Measurements from ENCODE around the gene SHQ1. TPM values are rescaled to one million over a fixed set of nuclear protein-coding genes. Genes with fewer than 3 reads are reported as not detected.

Gene SHQ1
- total RNA-seq, result 19.8 and 19.9 TPM in 2 replicates

DNA sequence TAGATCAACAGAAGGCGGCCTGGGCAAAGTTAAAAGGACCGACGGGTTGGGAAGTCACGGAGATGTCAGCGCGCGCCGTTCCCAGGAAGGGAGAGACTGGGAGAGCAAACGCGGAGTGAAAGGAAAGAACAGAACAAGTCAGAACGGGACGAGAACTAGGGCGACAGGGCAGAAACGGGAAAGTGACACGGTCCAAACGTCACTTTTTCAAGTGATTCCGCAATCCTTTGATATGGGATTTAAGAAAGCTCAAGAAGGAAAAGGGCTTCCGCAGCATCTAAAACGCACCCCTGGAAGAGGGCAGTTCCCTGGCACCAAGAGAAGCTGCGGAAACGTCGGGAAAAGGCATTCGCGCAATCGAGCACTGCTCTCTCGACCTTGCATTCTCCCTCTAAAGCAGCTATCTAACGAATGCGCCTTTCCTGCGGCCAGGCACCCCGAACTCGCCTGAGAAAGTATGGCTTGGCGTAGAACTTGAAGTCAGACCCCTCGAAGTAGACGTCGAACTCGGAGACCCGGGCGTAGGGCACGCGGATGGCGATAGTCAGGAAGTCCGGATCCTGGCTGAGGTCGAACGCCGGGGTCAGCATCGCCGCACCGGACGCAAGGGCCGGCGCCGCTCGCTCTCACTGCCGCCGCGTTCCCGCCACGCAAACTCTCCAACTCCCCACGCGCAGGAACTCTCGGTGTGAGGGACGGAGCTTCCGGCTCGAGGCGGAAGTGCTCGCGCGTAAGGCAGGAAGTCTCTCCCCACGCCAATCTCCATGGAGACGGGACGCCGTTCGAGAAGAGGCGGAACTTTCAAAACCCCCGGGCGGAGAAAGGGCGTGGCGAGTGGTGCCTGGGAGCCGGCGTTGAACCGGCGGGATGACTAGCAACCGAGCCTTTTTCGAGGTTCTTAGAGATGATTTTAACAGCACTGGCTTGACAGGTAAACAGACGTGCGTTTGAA is at the start of gene SHQ1:
SHQ1 (minus strand) TSS at position 695 of the 952 bp plus-strand sequence; CDS start at position 590, 105 bp downstream.

DNA sequence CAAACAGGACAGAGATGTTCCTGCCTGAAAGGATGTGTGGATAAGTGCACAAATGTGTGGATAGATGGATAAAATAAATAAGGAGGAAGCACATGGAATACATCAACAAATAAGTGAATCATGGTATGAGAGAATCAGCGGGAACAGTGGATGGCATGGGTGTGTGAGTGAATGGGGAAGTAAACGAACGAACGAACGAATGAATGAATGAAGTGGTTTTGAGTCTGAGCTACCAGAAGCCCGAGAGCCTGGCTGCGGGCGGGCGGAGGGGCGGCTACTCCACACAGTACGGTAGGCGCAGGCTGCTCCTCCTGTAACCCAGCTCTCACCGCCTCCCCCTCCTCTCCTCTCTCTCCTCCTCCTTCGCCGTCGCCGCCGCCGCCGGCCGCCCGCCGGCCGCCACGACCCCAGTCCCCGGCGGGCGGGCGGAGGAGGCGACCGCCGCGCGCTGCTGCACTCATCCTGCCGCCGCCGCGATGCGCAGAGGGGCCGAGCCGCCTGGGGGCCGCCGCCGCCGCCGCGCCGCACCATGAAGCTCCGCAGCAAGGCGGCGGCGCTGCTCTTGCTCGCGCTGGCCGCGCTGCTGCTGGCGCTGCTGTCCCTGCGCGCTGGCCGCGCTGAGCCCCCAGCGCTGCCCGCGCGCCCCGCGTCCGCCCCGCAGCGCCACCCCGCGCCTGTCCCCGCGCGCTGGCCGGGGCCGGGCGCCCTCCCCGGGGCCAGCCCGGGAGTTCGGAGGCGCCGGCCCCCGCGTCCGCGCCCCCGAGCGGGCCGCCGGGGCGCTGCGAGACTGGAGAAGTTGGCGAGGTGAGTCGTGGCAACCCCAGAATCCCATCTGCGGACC is 39.7 kb upstream of the SHQ1 start, which contains the start of gene GXYLT2:
GXYLT2 (plus strand) TSS at position 342 of the 841 bp plus-strand sequence; CDS start at position 530, 188 bp downstream.

Other genes with a start within 250 kb of the SHQ1 start
- gene GXYLT2, start 39.6 kb upstream of the SHQ1 start, total RNA-seq, result 0.54 and 1.7 TPM in 2 replicates
- 66.3 and 72.5 TPM in 2 replicates for gene PPP4R2, start 148.4 kb upstream of the SHQ1 start, total RNA-seq
- 4.4 and 7.2 TPM in 2 replicates for gene EBLN2, start 213.2 kb upstream of the SHQ1 start, total RNA-seq

Measured in endothelial cell of coronary artery (primary cell).